SJCRH30 (cell line): ENCODE data around the gene LUC7L. TPM values are rescaled to one million over a fixed set of nuclear protein-coding genes. Genes with fewer than 3 reads are reported as not detected.
A peak's percentile ranks its signal among the peaks of the same experiment; 100 is the strongest.

ENCODE experiments used
- DNase-seq, 2 experiments: peaks; one replicate each; pipeline ENCODE4 v3.0.0-alpha.2; 2015 to 2020
- H3K27ac ChIP-seq: fragments of 250-450 bp; sonication (Bioruptor Pico); 2 replicates; pipeline ENCODE4 v1.5.1; 2020; ENCODE audit warnings: mild to moderate bottlenecking, moderate library complexity
- H3K27me3 ChIP-seq: fragments of 250-450 bp; sonication (Bioruptor Pico); 2 replicates; pipeline ENCODE4 v1.5.1; 2020; ENCODE audit warnings: mild to moderate bottlenecking, moderate library complexity
- H3K36me3 ChIP-seq: fragments of 250-450 bp; sonication (Bioruptor Pico); 2 replicates; pipeline ENCODE4 v1.5.1; 2020; ENCODE audit warnings: mild to moderate bottlenecking, moderate library complexity
- H3K4me1 ChIP-seq: fragments of 250-450 bp; sonication (Bioruptor Pico); 2 replicates; pipeline ENCODE4 v1.5.1; 2020; ENCODE audit warnings: mild to moderate bottlenecking, moderate library complexity
- H3K4me3 ChIP-seq: fragments of 250-450 bp; sonication (Bioruptor Pico); 2 replicates; pipeline ENCODE4 v1.5.1; 2020; ENCODE audit warnings: mild to moderate bottlenecking, moderate library complexity
- H3K9me3 ChIP-seq: fragments of 250-450 bp; sonication (Bioruptor Pico); replicated peaks from 2 replicates; pipeline ENCODE4 v1.5.1; 2020; ENCODE audit warnings: mild to moderate bottlenecking, moderate library complexity
- total RNA-seq: library from RNA; depleted of rRNA; stranded (reverse); fragments of >200 nt; shearing (Covaris generic); gene quantifications from 2 replicates; pipeline ENCODE4 v1.2.3, GENCODE V29; 2014; rRNA removed

LUC7L gene, protein sequence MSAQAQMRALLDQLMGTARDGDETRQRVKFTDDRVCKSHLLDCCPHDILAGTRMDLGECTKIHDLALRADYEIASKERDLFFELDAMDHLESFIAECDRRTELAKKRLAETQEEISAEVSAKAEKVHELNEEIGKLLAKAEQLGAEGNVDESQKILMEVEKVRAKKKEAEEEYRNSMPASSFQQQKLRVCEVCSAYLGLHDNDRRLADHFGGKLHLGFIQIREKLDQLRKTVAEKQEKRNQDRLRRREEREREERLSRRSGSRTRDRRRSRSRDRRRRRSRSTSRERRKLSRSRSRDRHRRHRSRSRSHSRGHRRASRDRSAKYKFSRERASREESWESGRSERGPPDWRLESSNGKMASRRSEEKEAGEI
- total RNA-seq: 38.0 and 47.4 TPM in 2 replicates

GRCh38 chr16:228852-229730 lies at the start of gene LUC7L:
LUC7L (minus strand) TSS chr16:229449; CDS start chr16:229339, 110 bp downstream.
- Histone ChIP-seq H3K27me3 (no peaks in the 10 kb centered on the region), H3K27ac (peak within 1 kb of the TSS; percentile 92), H3K4me3 (peak within 1 kb of the TSS; percentile 90), H3K36me3 (peaks cover 31% of the 10 kb centered on the region), H3K9me3 (no peaks in the 10 kb centered on the region), H3K4me1 (peaks cover 3% of the 10 kb centered on the region; the same call in 1 of the 2 replicates)
- peak; percentile 91 to 92 for DNase-seq

- Histone ChIP-seq H3K4me1 (0 out of 2 replicates have a peak, but pooled peaks cover 2% of the 10 kb centered on the region), H3K9me3 (no peaks in the 10 kb centered on the region), H3K4me3 (no peak overlapping the region), H3K27ac (no peak overlapping the region), H3K27me3 (no peaks in the 10 kb centered on the region), H3K36me3 (no peaks in the 10 kb centered on the region)
- peak; percentile 38 to 62 for DNase-seq
These were observed 49.7 kb upstream of the LUC7L start for GRCh38 chr16:278863-279366.

GRCh38 chr16:276426-277077 lies 47.3 kb upstream of the LUC7L start:
- H3K4me1 ChIP-seq: peaks cover 2% of the 10 kb centered on the region; the same call in 1 of the 2 replicates
- H3K36me3 ChIP-seq: no peaks in the 10 kb centered on the region
- H3K9me3 ChIP-seq: no peaks in the 10 kb centered on the region
- H3K27me3 ChIP-seq: no peaks in the 10 kb centered on the region
- H3K27ac ChIP-seq: no peak overlapping the region
- no peak for DNase-seq
- no peak overlapping the region for H3K4me3 ChIP-seq

DNA sequence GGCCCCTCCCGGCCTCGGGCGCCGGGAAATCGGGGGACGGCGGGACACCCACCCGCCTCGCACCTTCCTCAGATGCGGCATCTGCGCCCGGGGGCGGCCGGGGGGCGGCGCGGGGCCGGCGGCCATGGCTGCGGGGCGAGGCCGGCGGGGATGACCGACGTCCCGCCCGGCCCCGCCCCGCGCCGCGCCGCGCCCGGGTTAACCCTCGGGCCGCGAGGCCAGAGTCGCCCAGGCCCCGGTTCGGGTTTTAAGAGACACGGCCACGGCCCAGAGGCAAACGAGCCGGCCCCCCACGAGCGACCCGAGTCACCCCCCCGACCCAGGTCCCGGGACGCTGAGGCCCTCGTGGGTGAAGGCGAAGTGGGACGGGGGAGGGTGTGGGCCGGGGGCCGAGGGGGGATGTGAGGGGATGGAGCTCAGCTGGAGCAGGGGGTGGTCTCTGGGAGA lies 46.6 kb upstream of the LUC7L start, which contains the start of gene RGS11:
Gene RGS11 (minus strand): TSS at position 159 of the 447 bp plus-strand sequence. CDS start 33 bp downstream, at position 126.
- no peak for DNase-seq
- Histone ChIP-seq H3K4me1 (peaks cover 2% of the 10 kb centered on the region; the same call in 1 of the 2 replicates), H3K4me3 (no peak within 1 kb of the TSS), H3K9me3 (no peaks in the 10 kb centered on the region), H3K36me3 (no peaks in the 10 kb centered on the region), H3K27ac (no peak within 1 kb of the TSS), H3K27me3 (no peaks in the 10 kb centered on the region)

DNA sequence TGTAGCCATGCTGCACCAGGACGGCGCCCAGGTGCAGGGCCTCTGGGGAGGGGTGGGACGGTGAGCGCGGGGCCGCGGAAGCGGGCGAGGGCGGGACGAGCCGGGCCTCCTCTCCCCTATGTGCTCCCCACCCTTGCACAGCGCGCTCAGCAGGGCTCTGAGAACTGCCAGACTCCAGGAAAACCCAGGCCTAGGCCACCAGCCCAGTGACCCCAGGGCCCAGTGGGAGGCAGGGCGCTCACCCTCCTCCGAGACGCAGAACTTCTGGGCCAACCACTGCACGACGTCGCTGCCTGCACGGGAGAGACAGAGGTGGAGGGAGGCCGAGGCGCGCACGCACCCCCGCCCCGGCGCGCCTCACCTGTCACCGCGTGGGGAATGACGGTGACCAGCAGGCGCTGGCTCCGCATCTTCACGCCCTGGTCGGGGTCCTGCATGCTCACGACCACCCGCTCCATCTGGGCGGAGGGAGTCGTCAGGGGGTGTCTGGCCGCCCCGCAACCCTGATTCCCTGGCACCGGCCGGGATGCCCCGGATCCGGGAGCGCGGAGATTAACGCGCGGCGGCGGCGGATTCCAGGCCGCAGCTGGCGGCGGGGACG lies 45.9 kb upstream of the LUC7L start:
- H3K27ac ChIP-seq: no peak overlapping the region
- H3K4me3 ChIP-seq: no peak overlapping the region
- H3K27me3 ChIP-seq: no peaks in the 10 kb centered on the region
- no peaks in the 10 kb centered on the region for H3K36me3 ChIP-seq
- DNase-seq: no peak
- H3K4me1 ChIP-seq: peaks cover 2% of the 10 kb centered on the region; the same call in 1 of the 2 replicates
- H3K9me3 ChIP-seq: no peaks in the 10 kb centered on the region

- H3K27me3 ChIP-seq: no peaks in the 10 kb centered on the region
- H3K4me3 ChIP-seq: 0 out of 2 replicates have a peak overlapping the region, but pooled peaks have one; percentile 15
- no peaks in the 10 kb centered on the region; the same call in 1 of the 2 replicates for H3K4me1 ChIP-seq
These were observed 44.5 kb upstream of the LUC7L start for GRCh38 chr16:273547-274421.

GRCh38 chr16:272633-273546 lies 43.6 kb upstream of the LUC7L start:
- H3K27ac ChIP-seq: no peak overlapping the region
- no peak for DNase-seq

More at GRCh38 chr16:273547-274421, 44.5 kb upstream of the LUC7L start:
- DNase-seq: no peak
- no peaks in the 10 kb centered on the region for H3K9me3 ChIP-seq
- H3K36me3 ChIP-seq: no peaks in the 10 kb centered on the region
- H3K27ac ChIP-seq: no peak overlapping the region

DNA sequence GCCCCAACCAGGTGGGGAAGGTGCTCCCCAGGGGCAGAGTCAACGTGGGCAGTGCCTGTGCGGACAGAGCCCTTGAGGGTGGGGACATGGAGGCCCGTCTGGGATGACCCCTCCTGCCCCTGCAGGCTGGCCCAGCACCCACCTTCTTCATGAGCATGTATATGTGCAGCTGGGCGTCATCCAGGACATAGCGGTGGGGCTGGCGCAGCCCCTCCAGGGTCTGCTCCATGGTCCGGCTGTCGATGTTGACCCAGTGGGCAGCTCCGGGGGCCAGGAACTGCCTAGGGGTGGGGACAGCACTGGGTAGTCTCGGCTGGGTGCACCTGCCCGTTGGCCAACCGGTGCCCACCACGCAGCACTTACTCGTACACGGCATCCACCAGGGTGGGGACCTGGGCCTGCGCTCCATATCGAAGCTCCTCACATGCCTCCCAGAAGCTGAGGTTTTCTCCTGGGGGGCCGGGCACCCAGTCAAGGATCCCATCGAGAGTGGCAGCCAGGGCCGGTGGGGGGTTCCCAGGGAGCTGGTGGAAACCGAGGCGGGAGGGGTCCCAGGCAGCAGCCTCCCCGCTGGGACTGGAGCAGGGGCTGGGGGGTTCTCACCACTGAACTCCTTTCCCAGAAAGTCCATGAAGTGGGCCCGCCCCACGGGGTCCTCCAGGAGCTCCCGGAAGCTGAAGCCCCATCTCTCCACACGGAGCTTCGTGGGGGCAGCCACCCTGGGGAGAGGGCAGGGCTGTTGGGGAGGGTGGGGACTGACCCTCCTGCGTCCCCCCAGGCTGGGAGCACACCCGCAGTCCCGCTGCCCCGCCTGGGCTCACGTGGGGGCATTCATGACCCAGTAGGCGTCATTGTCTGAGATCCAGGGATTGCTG lies 41.4 kb upstream of the LUC7L start:
- no peak for DNase-seq
- peaks cover 9% of the 10 kb centered on the region for H3K4me1 ChIP-seq
- H3K4me3 ChIP-seq: no peak overlapping the region
- H3K27me3 ChIP-seq: no peaks in the 10 kb centered on the region
- no peaks in the 10 kb centered on the region for H3K36me3 ChIP-seq
- no peak overlapping the region for H3K27ac ChIP-seq
- H3K9me3 ChIP-seq: no peaks in the 10 kb centered on the region

More at GRCh38 chr16:272633-273546, 43.6 kb upstream of the LUC7L start:
- Histone ChIP-seq H3K36me3 (no peaks in the 10 kb centered on the region), H3K27me3 (no peaks in the 10 kb centered on the region), H3K4me1 (no peaks in the 10 kb centered on the region; the same call in 1 of the 2 replicates), H3K4me3 (0 out of 2 replicates have a peak overlapping the region, but pooled peaks have one; percentile 15), H3K9me3 (no peaks in the 10 kb centered on the region)

DNA sequence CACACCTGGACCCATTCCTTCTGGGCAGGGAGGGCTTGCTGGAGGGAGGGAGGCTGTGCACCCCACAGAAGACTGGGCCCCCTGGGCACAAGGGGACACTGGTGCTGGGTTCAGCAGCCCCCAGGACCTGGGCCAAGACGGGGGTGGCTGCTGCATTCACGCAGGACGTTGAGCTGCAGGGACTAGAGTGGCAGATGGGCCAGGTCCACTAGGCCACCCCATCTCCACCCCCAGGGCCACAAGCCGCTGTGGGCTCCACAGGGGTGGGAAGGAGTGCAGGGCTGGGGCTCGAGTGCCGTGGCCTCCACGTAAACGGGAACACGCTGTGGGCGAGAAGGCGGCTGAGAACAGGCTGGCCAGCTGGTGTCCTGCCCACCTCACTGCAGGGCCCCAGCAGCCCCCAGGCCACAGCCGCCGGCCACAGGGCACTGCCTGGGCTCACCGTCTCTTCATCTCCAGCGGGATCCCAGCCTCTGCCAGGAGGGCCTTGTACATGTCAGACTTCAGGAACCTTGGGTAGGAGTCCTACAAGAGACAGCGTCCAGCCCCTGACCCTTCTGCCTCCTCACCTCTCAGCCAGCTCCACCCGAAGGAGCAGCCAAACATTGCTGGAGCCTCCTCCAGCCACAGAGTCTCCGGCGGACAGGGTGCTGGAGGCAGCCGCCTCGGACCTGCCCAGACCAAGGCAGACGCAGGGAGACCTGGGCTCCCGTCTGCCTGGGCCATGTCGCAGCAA lies 40.0 kb upstream of the LUC7L start:
- Histone ChIP-seq H3K4me1 (peaks cover 12% of the 10 kb centered on the region), H3K27ac (no peak overlapping the region), H3K9me3 (no peaks in the 10 kb centered on the region), H3K27me3 (no peaks in the 10 kb centered on the region), H3K36me3 (no peaks in the 10 kb centered on the region), H3K4me3 (no peak overlapping the region)
- DNase-seq: no peak

DNA sequence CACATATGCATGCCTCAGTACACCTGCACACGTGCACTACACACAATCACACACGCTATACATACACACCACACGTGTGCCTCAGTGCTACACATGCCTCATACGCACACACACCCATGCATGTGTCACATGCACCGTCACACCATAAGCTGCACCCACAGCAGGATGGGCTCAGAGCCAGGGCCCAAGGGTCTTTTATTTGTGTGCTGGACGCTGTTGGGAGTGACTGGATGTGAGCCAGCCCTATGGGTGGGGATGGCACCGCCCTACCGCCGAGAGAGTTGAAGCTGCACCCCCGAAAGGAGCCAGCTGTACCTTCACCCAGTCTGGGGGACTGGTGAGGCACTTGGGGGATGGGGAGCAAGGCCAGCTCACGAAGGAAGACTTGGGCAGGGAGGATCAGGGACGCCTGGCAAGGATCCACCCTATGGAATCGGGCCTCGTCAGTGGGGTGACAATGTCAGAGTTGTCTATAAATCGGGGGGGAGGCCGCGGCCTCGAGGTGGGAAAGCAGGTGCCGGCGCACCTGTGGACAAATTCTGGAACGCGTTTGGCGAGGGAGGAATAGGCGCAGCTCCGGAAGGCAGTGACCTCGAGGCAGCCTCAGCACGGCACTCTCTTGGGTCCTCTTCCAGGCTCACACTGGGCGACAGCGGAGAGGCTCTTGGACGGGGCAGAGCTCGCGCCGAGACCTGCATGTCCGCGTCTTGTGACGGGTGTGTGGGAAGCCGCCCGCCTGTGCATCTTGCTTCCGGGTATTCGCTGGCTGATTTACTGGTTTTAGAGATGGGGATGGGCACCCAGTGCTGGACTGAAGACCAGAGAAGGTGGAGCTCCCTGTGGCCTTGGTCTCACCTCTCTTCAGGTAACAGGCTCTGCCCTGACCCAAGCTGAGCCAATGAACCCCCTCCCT lies 39.1 kb upstream of the LUC7L start:
- Histone ChIP-seq H3K4me1 (peaks cover 12% of the 10 kb centered on the region), H3K27me3 (no peaks in the 10 kb centered on the region), H3K36me3 (no peaks in the 10 kb centered on the region), H3K27ac (no peak overlapping the region), H3K4me3 (no peak overlapping the region), H3K9me3 (no peaks in the 10 kb centered on the region)
- no peak for DNase-seq
